ENCODE results near the gene CCDC40.

The CCDC40 gene

DNA sequence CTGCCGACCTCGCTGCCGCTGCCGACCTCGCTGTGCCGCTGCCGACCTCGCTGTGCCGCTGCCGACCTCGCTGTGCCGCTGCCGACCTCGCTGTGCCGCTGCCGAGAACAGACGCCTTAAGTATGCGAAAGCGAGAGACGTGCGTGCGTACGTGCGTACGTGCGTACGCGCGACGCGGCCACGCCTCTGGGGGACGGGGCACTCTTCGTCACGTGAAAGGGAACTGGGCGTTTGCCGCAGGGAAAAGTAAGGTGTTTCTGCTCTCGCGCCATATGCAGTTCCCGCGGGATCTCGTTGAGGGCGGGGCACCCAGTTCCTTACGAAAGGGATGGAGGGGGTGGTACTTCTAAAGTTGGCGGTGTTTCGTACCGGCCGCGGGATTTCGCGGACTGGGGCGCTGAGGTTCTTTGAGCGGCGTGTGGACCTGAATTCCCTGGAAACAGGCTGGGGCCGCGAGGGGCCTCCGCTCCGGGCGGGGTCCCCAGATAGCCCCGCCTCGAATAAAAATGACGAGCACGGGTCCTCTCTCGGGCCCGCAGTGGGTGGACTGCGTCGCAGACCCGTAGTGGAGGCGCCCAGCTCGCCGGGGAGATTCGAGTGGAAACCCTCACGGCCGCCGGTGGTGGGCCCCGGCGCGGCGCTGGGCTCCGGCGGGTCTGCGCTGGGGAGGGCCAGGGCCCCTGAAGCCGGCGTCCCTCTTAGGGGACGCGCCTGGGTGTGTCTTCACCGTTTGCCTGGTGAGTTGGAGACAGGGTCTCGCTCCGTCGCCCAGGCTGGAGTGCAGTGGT lies 110.8 kb downstream of the CCDC40 start, which contains the start of gene EIF4A3:
Gene EIF4A3 (minus strand): TSS at position 94 of the 788 bp plus-strand sequence. CDS start 167 bp downstream, outside the sequence.
- DNase-seq, result peak; percentile 97
